K562 (cell line): ENCODE measurements around the gene ASB10. TPM values are rescaled to one million over a fixed set of nuclear protein-coding genes. Genes with fewer than 3 reads are reported as not detected.

ENCODE experiments used
- BCL6 ChIP-seq: fragments of 250-450 bp; sonication (Bioruptor Pico); IDR thresholded peaks from 2 replicates; pipeline ENCODE4 v1.4.0; 2020
- ELF1 ChIP-seq: fragments of 200-800 bp; sonication (Bioruptor generic); IDR thresholded peaks from 2 replicates; pipeline ENCODE4 v1.6.1; 2016; ENCODE audit warnings: missing genetic modification characterization, missing compliant biosample characterization
- GTF3C2 ChIP-seq: IDR thresholded peaks from 3 replicates; pipeline ENCODE4 v1.6.1; 2011; ENCODE audit warnings: borderline replicate concordance, mild to moderate bottlenecking, moderate library complexity; ENCODE audit not compliant: insufficient read length; ENCODE audit errors: extremely low read depth
- ZBTB17 ChIP-seq: fragments of 450-650 bp; formaldehyde crosslinking; IDR thresholded peaks from 2 replicates; pipeline ENCODE4 v1.4.0; 2020; ENCODE audit warnings: mild to moderate bottlenecking
- ZBTB7A ChIP-seq: IDR thresholded peaks from 2 replicates; pipeline ENCODE4 v1.6.1; 2011; ENCODE audit warnings: low read depth, mild to moderate bottlenecking, low read length, moderate library complexity, borderline replicate concordance; ENCODE audit not compliant: control insufficient read depth
- polyA plus RNA-seq, 8 experiments: library from polyadenylated mRNA; depleted of rRNA in 4 of 8; stranded (reverse) in 5 of 8; unstranded in 3 of 8; fragments of >200 nt; fragmentation: Nextera tagmentation in 2 of 8; fragmentation: Illumina TruSeq in 1 of 8; extraction: Ambion mirVana in 2 of 8; extraction: Trizol in 1 of 8; gene quantifications; 2 replicates each; pipeline versions ENCODE4 v1.2.1 to v1.2.3, GENCODE V29; 2011 to 2014; ENCODE audit warnings: inconsistent platforms in 1 of 8, missing spikeins in 1 of 8
- total RNA-seq, 7 experiments: library from RNA; depleted of rRNA in 6 of 7; stranded (reverse); fragments of >200 nt in 6 of 7; fragmentation: Illumina TruSeq in 2 of 7; extraction: Trizol in 2 of 7; gene quantifications; 2 replicates each; pipeline versions ENCODE4 v1.2.1 to v1.2.3, GENCODE V29; 2011 to 2021; ENCODE audit warnings: low replicate concordance in 1 of 7
- TF ChIP-seq, protein P1 (sequence below): fragments of 250-450 bp; sonication (Bioruptor Pico); IDR thresholded peaks from 2 replicates; pipeline ENCODE4 v1.9.0; 2021; ENCODE audit warnings: mild to moderate bottlenecking, inconsistent platforms

Gene ASB10
- total and polyA plus RNA-seq, 9 of the 15 experiments (the other 6 are each of a cell fraction or from before 2014, with no cell fraction given): not detected

- TF ChIP-seq GTF3C2 (no peak), ELF1 (tag) (no peak), ZBTB17 (CRISPR knock-in tag) (no peak), ZBTB7A (no peak), BCL6 (CRISPR knock-in tag) (no peak)
- TF ChIP-seq, protein P1, sequence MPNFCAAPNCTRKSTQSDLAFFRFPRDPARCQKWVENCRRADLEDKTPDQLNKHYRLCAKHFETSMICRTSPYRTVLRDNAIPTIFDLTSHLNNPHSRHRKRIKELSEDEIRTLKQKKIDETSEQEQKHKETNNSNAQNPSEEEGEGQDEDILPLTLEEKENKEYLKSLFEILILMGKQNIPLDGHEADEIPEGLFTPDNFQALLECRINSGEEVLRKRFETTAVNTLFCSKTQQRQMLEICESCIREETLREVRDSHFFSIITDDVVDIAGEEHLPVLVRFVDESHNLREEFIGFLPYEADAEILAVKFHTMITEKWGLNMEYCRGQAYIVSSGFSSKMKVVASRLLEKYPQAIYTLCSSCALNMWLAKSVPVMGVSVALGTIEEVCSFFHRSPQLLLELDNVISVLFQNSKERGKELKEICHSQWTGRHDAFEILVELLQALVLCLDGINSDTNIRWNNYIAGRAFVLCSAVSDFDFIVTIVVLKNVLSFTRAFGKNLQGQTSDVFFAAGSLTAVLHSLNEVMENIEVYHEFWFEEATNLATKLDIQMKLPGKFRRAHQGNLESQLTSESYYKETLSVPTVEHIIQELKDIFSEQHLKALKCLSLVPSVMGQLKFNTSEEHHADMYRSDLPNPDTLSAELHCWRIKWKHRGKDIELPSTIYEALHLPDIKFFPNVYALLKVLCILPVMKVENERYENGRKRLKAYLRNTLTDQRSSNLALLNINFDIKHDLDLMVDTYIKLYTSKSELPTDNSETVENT: no peak
Measured at GRCh38 chr7:151150388-151150787, 36.7 kb downstream of the ASB10 start (continued).
